Adrenal gland (tissue), 5 donors: ENCODE measurements around the gene CAMK1D.

Source experiments
- POLR2A ChIP-seq, 2 donors: fragments of 450-650 bp; IDR thresholded peaks; one replicate each; pipeline ENCODE4 v1.6.1; 2017; ENCODE audit warnings: antibody characterized with exemption in 2 of 2, mild to moderate bottlenecking in 2 of 2, moderate library complexity in 1 of 2
- TF ChIP-seq, protein P1 (sequence below), 6 experiments: fragments of 450-650 bp in 4 of 6; fragments of 200-600 bp in 2 of 6; sonication (generic) in 1 of 6; IDR thresholded peaks; 1 replicate in 5 of 6; 2 replicates in 1 of 6; pipeline versions ENCODE4 v1.5.1 to v1.8.0; 2016 to 2021; ENCODE audit warnings: antibody characterized with exemption in 6 of 6, mild to moderate bottlenecking in 2 of 6, moderate library complexity in 1 of 6
- donor health status: DM: no; HTN: no; CAD: no.

DNA sequence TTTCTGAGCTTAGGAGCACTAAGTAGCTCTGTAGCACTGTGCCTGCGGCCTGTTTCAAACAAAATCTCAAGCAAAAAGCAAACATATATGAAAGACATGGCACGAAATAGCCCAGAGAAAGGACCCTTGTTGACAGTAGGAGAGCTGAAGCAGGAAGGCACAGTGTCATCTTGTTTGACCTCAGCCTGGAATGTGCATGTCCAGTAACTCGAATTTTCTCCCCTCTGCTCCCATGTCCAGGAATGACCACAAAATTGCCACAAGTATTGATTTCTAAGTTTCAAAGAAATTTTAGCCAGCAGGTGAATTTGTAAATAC is 351.2 kb downstream of the CAMK1D start:
- TF ChIP-seq, protein P1, sequence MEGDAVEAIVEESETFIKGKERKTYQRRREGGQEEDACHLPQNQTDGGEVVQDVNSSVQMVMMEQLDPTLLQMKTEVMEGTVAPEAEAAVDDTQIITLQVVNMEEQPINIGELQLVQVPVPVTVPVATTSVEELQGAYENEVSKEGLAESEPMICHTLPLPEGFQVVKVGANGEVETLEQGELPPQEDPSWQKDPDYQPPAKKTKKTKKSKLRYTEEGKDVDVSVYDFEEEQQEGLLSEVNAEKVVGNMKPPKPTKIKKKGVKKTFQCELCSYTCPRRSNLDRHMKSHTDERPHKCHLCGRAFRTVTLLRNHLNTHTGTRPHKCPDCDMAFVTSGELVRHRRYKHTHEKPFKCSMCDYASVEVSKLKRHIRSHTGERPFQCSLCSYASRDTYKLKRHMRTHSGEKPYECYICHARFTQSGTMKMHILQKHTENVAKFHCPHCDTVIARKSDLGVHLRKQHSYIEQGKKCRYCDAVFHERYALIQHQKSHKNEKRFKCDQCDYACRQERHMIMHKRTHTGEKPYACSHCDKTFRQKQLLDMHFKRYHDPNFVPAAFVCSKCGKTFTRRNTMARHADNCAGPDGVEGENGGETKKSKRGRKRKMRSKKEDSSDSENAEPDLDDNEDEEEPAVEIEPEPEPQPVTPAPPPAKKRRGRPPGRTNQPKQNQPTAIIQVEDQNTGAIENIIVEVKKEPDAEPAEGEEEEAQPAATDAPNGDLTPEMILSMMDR (IDR thresholded peaks at IDR 0.05) = no peak
- TF ChIP-seq POLR2A (IDR thresholded peaks at IDR 0.05) = no peak
